GM15510 (cell line): ENCODE data around the gene SLC12A3.

Source experiments
- POLR2A ChIP-seq: IDR thresholded peaks from 3 replicates; pipeline ENCODE4 v1.6.1; 2011; ENCODE audit warnings: borderline replicate concordance; ENCODE audit not compliant: insufficient read length; ENCODE audit errors: extremely low read depth

The SLC12A3 gene

DNA sequence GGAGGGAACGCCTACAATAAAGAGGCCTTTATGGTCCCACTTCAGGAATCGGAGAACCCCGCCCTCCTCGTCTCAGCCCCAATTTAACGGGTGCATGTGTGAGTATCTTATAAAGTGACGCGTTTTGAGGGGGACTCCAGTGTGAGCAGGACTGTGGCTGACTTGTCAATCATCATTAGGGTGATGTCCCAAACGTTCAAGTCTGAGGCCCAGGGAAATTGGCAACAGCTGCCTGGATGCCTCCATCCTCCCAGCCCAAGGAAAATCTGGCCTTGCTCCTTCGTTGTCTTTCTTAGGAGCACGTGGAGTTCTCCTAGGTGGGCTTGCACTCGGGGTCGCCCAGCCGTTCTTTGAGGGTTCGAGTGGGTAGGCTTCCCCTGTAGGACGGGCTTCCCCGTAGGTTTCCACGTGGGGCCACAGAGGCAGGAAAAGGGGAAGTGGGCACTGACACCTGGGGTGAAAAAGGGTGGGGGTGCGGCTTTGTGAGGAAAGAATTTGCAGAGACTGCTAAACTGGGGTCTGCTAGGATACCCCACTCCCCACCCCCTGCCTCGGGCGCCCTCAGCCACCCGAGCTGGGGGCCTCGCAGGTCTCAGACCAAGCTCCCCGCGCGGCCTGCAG lies 66.4 kb downstream of the SLC12A3 start:
- no peak for TF ChIP-seq POLR2A

GRCh38 chr16:56931892-56932720 lies 67.1 kb downstream of the SLC12A3 start, which contains the start of gene HERPUD1:
HERPUD1 (plus strand) TSS chr16:56932142; CDS start chr16:56932245, 103 bp downstream.
- TF ChIP-seq POLR2A, result peak; percentile 100

- peak; percentile 36 for TF ChIP-seq POLR2A
Observed at GRCh38 chr16:56932721-56933619, 68.0 kb downstream of the SLC12A3 start.

DNA sequence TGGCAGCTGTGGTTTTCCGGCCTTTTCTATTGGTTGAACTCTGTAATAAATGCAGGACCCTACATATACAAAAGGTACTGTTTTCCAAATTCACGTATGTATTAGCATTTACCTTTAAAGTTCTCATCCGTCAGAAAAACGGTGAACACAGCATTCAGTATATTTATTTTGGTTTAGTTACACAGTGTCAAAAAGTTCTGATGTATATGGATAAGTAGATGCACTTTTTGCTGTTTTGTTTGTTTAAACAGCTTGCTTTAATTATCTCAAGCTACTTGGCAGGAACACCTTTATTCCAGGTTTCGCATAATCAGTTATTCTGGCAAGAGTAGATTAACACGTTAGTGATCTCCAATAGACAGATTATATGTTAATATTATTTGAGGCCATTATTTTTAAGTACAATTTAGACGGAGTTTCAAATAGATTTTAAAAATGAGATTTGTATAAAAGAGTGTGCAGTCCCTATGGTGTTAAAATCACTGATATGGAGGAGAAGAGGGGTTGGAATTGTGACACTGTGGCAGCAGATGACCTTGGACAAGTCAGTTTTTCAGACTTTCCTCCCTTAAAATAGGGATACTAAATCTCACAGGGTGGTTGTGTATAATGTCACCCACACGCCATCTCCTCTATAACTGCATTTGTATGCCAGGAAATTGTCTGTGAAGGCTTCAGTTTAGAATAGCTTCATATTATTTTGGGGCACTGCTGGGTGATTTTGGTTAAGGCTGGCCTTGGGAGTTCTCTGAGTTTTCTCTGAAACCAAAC lies 69.0 kb downstream of the SLC12A3 start:
- TF ChIP-seq POLR2A, result no peak

GRCh38 chr16:56935201-56935600 lies 70.2 kb downstream of the SLC12A3 start:
- TF ChIP-seq POLR2A, result no peak

DNA sequence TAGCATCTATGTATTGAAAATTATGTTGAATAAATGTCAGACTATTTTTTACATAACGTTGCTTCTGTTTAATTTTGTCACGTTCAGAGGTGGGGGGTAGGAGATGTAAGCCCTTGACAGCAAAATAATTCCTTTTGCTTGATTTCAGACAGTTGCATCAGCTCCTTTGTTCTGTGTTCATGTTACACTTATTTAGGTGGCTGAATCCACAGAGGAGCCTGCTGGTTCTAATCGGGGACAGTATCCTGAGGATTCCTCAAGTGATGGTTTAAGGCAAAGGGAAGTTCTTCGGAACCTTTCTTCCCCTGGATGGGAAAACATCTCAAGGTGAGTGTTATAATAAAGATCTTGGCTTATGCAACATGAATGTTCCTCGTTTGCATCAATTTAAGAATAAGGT lies 71.5 kb downstream of the SLC12A3 start:
- no peak for TF ChIP-seq POLR2A

DNA sequence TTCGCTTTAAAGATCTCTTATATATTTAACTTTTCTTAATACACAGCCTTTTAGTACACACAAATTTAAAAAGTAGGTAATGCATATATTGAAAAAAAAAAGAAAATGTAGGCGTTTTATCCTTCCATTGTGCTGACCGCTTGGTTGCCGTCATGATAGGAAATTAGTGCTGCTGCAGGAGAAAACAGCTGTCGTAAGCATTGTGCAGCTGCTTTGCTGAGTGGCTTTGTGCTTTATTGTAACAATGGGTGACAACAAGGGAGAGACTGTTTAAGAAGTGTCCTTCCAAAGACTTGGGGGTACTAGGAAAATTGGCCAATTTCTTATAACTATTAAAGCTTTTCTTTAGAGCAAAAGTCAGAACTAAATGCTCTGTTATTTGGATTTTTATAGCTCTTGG lies 71.9 kb downstream of the SLC12A3 start:
- no peak for TF ChIP-seq POLR2A

GRCh38 chr16:56938664-56939513 lies 73.9 kb downstream of the SLC12A3 start:
- peak; percentile 27 for TF ChIP-seq POLR2A

DNA sequence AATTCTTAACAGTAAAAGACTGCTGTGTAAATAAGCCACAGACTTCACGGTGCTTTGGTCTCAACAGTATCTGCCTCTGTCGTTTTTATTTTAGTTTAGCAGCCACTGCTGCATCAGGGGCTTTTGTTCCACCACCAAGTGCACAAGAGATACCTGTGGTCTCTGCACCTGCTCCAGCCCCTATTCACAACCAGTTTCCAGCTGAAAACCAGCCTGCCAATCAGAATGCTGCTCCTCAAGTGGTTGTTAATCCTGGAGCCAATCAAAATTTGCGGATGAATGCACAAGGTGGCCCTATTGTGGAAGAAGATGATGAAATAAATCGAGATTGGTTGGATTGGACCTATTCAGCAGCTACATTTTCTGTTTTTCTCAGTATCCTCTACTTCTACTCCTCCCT lies 74.8 kb downstream of the SLC12A3 start:
- TF ChIP-seq POLR2A, result no peak

- TF ChIP-seq POLR2A, result no peak
Observed at GRCh38 chr16:56941092-56941491, 76.1 kb downstream of the SLC12A3 start.

- TF ChIP-seq POLR2A, result no peak
Observed at GRCh38 chr16:56941856-56942331, 76.9 kb downstream of the SLC12A3 start.

- TF ChIP-seq POLR2A, result no peak
Observed at GRCh38 chr16:56943761-56944375, 78.9 kb downstream of the SLC12A3 start.
